ACHN (cell line): Measurements from ENCODE around the gene NBEA.

Experiments used
- DNase-seq: peaks from one replicate; pipeline ENCODE4 v3.0.0-alpha.2; 2015
- in situ Hi-C: cut with HindIII; loops from 2 replicates; pipeline ENCODE4 v1.10.0; 2017; ENCODE audit warnings: low sequenced_read_pairs, low pct_ligation_motif_present, low pct_unique_long_range_greater_than_20kb

NBEA gene

GRCh38 chr13:35448465-35448864 lies 506.4 kb downstream of the NBEA start:
- in situ Hi-C loops, result no loop called here

GRCh38 chr13:35449821-35450220 lies 507.8 kb downstream of the NBEA start:
- DNase-seq, result no peak
- in situ Hi-C loops, result no loop called here

More at GRCh38 chr13:35448465-35448864, 506.4 kb downstream of the NBEA start:
- no peak for DNase-seq

DNA sequence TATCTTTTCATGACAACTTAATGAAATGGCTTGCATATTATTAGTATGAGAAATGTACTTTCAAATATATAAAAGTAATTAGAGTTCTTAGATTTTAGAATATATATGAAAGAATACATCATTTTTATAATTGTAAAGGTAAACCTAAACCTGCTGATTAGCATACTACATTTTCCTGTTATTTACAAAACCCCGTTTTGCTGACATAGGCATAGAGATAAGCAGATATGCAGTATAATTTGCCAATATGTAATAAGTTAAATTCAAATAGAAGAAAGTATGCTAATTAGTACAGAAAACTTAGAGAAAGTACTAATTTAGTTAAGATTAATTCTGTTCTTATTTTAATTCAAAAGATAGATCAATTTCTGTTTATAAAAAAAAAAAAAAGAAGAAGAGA lies 513.0 kb downstream of the NBEA start:
- in situ Hi-C loops, result no loop called here
- DNase-seq, result no peak

DNA sequence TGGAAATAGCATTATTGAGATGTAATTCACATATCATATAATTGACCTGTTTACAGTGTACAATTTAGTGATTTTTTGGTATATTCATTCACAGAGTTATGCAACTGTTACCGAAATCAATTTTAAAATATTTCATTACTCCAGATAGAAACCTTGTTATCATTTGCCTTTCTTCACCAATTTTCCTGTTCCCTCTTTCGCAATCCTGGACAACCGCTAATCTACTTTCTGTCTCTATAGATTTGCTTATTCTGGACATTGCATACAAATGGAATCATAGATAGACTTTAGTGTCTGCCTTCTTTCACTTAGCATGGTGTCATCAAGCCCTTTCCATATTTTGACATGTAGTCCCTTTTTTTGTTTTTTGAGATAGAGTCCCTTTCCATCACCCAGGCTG lies 515.2 kb downstream of the NBEA start:
- in situ Hi-C loops, result no loop called here

GRCh38 chr13:35460061-35460460 lies 518.0 kb downstream of the NBEA start:
- in situ Hi-C loops, result no loop called here
- DNase-seq, result no peak

More for the DNA sequence above, 515.2 kb downstream of the NBEA start:
- DNase-seq, result no peak

DNA sequence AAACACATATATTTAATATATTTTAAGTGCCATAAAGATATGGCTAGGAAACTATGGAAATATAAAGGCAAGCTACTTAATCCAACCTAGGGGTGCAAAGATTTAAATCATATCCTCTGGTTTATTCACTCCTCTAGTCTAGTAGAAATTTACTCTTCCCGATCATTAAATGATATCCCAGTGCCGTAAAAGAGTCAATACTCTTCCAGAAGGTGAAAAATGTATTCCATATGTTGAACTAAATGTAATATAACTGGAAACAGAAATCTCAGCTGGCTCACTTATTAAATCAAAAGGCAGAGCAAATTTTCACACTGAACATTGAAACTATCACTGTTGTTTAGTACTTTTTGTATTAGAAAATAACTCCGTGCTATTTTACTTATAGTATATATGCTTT lies 523.3 kb downstream of the NBEA start:
- DNase-seq, result no peak
- in situ Hi-C loops, result no loop called here

DNA sequence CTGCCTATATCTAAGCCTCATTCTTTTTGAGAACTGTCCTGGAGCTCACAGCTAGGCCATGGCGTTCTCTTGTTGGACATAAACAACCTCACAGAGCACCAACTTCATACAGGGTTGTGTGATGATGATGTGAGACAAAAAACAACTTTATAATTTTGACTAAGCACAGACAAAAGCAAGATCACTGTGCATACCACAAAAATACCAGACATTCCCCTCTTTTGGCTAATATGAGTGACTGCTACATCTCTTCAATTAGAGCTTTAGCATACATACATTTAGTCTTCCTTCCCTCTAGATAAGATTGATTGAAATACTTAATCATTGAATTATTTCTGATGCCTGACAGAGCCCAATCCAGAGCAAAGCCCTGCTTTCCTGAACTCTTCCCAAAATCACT lies 526.1 kb downstream of the NBEA start:
- DNase-seq, result no peak
- in situ Hi-C loops, result no loop called here

GRCh38 chr13:35469806-35470525 lies 527.9 kb downstream of the NBEA start:
- DNase-seq, result no peak
- in situ Hi-C loops, result no loop called here

GRCh38 chr13:35470671-35471661 lies 528.9 kb downstream of the NBEA start:
- in situ Hi-C loops, result no loop called here
- DNase-seq, result no peak

DNA sequence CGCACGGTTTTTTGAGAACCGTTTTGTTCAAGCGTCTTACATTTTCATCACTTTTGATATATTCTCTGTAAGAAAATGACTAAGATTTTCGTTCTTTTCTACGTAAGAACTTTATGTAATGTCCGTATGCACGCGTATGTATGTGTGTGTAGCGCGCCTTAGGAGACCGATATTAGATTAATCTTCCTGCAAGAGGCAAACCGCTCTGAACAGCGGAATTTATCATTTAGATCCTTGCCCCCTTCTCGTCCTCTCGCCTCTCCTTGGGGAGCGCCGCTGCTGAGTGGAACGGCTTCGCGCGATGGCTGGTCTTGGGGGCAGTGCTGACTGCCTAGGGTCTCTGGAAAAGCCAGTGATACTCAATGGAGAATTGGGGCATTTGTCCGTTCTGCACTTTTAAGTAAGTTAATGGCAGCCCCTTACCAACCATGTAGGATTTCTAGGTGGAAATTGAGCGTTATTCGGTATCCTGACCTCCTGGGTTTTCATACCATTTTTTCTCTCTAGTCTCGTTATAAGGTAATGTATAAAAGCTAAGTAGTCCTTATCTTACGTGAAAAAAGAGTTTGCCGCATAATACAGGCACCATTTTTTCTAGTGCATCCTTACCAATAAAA lies 529.7 kb downstream of the NBEA start:
- no peak for DNase-seq

GRCh38 chr13:35472323-35472881 lies 530.3 kb downstream of the NBEA start:
- in situ Hi-C loops, result no loop called here
- DNase-seq, result no peak

More for the DNA sequence above, 529.7 kb downstream of the NBEA start:
- in situ Hi-C loops, result no loop called here

DNA sequence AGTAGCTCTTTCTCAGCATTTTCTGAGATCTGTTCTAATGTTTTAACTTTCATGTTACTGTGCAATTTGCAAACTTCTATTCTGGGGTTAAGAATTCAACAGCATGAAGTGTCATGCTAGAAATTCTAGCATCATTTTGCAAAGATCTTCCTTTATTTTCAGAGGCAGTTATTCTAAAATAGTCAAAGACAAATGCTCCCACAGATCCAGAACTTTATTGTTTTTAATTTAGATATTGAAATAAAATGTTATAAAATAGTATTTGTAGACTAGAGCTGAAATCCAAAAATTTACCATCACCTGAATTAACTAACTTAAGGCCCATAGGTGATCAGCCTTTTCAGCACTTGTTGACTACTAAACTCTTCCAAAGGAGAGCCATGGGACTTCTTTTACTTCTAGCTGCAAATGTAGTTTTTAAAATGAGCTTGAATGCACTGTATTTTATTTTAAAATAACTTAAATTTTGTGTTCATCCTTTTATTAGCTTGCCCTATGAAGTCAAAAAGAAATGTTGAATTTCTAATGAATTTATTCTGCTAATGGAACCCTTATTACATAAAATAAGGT lies 531.2 kb downstream of the NBEA start:
- DNase-seq, result no peak
- in situ Hi-C loops, result no loop called here

DNA sequence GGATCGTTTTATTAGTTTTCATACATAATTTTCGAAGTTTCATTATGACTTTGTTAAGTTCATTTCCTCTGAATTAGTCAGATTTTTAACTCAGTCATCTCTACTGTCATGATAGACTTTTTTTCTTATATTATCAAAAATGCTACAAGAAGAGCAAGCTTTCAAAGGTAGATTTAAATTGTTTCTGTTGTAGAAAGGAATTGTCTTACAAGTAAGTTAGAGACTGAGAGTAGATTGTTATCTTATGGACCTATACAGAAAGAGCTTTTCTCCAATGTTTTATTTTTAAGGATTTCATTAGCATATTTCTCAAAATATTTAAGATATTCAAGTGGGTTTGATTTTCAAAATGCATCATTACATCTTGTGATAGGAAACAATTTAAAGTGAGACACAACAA lies 531.7 kb downstream of the NBEA start:
- in situ Hi-C loops, result no loop called here
- no peak for DNase-seq

DNA sequence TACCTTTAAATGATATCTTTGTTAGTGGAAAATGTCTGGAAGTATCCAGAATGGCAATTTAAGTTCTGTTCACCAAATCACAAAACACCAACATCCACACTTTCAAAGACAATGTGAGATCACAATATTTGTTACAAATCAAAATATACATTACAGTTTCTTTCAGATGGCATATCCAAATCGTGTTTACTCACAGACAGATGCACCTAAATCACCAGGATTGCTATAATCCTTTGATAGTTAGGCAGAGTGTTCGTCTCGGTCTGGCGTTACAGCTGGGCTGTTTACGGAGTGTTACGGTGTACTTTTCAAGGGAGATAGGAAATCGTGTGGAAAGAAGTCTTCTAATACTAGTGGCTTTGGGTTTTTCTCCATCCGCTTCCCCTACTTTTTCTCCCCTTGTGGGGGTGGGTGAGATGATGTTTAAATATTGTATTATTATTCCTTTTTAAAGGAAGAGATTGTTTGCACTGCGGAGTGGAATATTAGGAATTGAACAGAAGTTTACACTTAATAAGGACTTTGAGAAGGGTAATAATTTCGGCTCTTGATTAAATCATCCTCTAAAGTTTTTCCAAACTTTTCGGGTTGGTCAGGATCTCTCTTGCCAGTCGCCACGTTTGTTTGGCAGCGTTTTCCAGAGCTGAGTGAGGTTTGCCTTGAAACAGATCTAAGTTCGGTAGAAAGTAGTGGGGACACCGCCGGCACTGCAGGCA lies 532.6 kb downstream of the NBEA start:
- in situ Hi-C loops, result no loop called here
- peak; percentile 25 for DNase-seq

GRCh38 chr13:35475212-35475959 lies 533.3 kb downstream of the NBEA start:
- peak; percentile 58 for DNase-seq
- in situ Hi-C loops, result no loop called here

DNA sequence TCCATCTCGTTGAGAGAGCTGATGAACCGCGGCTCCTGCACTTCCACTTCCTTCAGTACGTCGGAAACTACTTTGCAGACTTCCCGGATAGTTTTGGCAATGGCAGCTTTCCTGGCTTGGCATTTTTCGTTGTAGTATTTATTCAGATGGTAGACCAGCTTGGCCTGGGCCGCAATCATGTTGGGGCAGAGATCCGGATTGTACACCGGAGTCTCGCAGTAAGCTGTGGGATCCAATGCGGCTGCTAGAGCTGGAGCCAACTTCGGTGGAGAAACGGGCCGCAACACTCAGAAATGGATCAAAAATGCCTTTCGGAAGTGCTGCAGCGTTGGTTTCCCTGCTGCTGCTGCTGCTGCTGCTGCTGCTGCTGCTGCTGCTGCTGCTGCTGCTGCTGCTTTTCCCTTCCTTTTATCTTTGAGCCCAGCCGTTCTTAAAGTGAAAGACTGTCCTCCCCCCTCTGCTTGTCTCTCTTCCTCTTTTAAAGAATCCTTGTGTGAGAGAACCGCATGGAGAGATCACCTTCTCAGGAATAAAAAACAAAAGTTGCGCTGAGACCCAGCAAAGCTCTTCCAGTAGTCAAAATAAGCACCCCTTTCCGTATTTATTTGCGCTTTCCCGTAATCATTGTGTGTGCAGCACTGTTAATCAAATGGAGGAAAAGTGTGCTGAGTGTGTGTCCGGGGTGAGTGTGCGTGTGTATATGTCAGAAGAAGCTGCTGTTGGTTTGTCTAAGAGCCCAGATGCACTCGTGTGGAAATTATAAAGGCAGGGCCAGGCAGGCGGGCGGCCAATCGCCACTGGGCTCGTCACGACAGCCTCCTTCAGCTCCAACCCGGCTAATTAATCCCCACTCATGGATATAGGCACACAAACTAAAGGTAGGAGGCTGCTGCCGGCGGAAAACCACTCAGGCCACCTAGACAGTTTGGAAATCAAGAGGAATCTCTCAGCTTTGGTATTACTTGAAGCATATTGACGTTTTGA lies 534.2 kb downstream of the NBEA start, which contains the start of gene MAB21L1:
TSS of gene MAB21L1 (minus strand) at position 730 of the 984 bp plus-strand sequence. CDS start at position 179, 551 bp downstream.
- in situ Hi-C loops, result no loop called here
- no peak for DNase-seq
